K562 (cell line): Measurements from ENCODE around the gene COX7A2. TPM values are rescaled to one million over a fixed set of nuclear protein-coding genes. Genes with fewer than 3 reads are reported as not detected.

Experiments
- CHD2 ChIP-seq: IDR thresholded peaks from 2 replicates; pipeline ENCODE4 v1.6.1; 2011; ENCODE audit warnings: low read depth, low read length
- ELK1 ChIP-seq: sonication (generic); formaldehyde crosslinking; IDR thresholded peaks from 2 replicates; pipeline ENCODE4 v1.8.1; 2022; ENCODE audit warnings: missing genetic modification reagents
- EP400 ChIP-seq: fragments of 450-650 bp; IDR thresholded peaks from 2 replicates; pipeline ENCODE4 v1.6.1; 2017; ENCODE audit warnings: antibody characterized with exemption, mild to moderate bottlenecking, moderate library complexity
- FOXM1 ChIP-seq, 2 experiments: fragments of 450-650 bp in 1 of 2; sonication (generic) in 1 of 2; formaldehyde crosslinking in 1 of 2; IDR thresholded peaks; 2 replicates each; pipeline versions ENCODE4 v1.6.1 to v1.9.0; 2017 to 2022; ENCODE audit warnings: low read depth in 2 of 2, mild to moderate bottlenecking in 2 of 2, missing genetic modification reagents in 1 of 2, moderate library complexity in 1 of 2
- HDAC8 ChIP-seq: fragments of 450-650 bp; IDR thresholded peaks from 2 replicates; pipeline ENCODE4 v1.6.1; 2016; ENCODE audit warnings: mild to moderate bottlenecking, missing genetic modification characterization, moderate library complexity, missing compliant biosample characterization
- HMG20B ChIP-seq: fragments of 250-450 bp; sonication (Bioruptor Pico); IDR thresholded peaks from 2 replicates; pipeline ENCODE4 v1.5.0; 2021; ENCODE audit warnings: mild to moderate bottlenecking
- ID3 ChIP-seq, 2 experiments: fragments of 250-450 bp in 1 of 2; fragments of 450-650 bp in 1 of 2; sonication (Bioruptor Pico) in 1 of 2; IDR thresholded peaks; 2 replicates each; pipeline versions ENCODE4 v1.6.1 to v1.8.0; 2016 to 2021; ENCODE audit warnings: mild to moderate bottlenecking in 2 of 2, moderate library complexity in 2 of 2, missing compliant biosample characterization in 1 of 2, missing genetic modification characterization in 1 of 2
- JUN ChIP-seq, 2 experiments: sonication (generic) in 1 of 2; formaldehyde crosslinking in 1 of 2; IDR thresholded peaks; 2 replicates each; pipeline versions ENCODE4 v1.6.1 to v1.8.0; 2012 to 2022; ENCODE audit warnings: borderline replicate concordance in 2 of 2, mild to moderate bottlenecking in 2 of 2, improper control_type of control experiment in 1 of 2, low read depth in 1 of 2, low read length in 1 of 2, missing genetic modification reagents in 1 of 2
- MXD1 ChIP-seq: fragments of 250-450 bp; sonication (Bioruptor Pico); IDR thresholded peaks from 2 replicates; pipeline ENCODE4 v1.8.0; 2021; ENCODE audit warnings: borderline replicate concordance, mild to moderate bottlenecking, moderate library complexity; ENCODE audit not compliant: poor library complexity, severe bottlenecking
- NKRF ChIP-seq: fragments of 450-650 bp; IDR thresholded peaks from 2 replicates; pipeline ENCODE4 v1.6.1; 2016; ENCODE audit warnings: borderline replicate concordance
- POLR2H ChIP-seq: IDR thresholded peaks from 2 replicates; pipeline ENCODE4 v1.6.1; 2016; ENCODE audit warnings: missing genetic modification characterization, low read depth, mild to moderate bottlenecking, control low read depth, missing compliant biosample characterization, moderate library complexity
- SNIP1 ChIP-seq: fragments of 450-650 bp; IDR thresholded peaks from 2 replicates; pipeline ENCODE4 v1.7.1; 2017; ENCODE audit warnings: low read depth, mild to moderate bottlenecking
- SNRNP70 ChIP-seq: fragments of 200-400 bp; formaldehyde crosslinking; optimal IDR thresholded peaks from 2 replicates; pipeline ENCODE3; 2017; ENCODE audit warnings: low read depth, low read length
- THAP12 ChIP-seq: fragments of 250-450 bp; sonication (Bioruptor Pico); IDR thresholded peaks from 2 replicates; pipeline ENCODE4 v1.9.0; 2021; ENCODE audit warnings: mild to moderate bottlenecking, inconsistent platforms
- XRCC3 ChIP-seq: fragments of 450-650 bp; IDR thresholded peaks from 2 replicates; pipeline ENCODE4 v1.6.1; 2017; ENCODE audit warnings: mild to moderate bottlenecking, moderate library complexity
- ZFP91 ChIP-seq: sonication (generic); formaldehyde crosslinking; IDR thresholded peaks from 2 replicates; pipeline ENCODE4 v1.8.0; 2022; ENCODE audit warnings: mild to moderate bottlenecking, missing genetic modification reagents
- polyA plus RNA-seq, 8 experiments: library from polyadenylated mRNA; depleted of rRNA in 4 of 8; stranded (reverse) in 5 of 8; unstranded in 3 of 8; fragments of >200 nt; fragmentation: Nextera tagmentation in 2 of 8; fragmentation: Illumina TruSeq in 1 of 8; extraction: Ambion mirVana in 2 of 8; extraction: Trizol in 1 of 8; gene quantifications; 2 replicates each; pipeline versions ENCODE4 v1.2.1 to v1.2.3, GENCODE V29; 2011 to 2014; ENCODE audit warnings: inconsistent platforms in 1 of 8, missing spikeins in 1 of 8
- total RNA-seq, 7 experiments: library from RNA; depleted of rRNA in 6 of 7; stranded (reverse); fragments of >200 nt in 6 of 7; fragmentation: Illumina TruSeq in 2 of 7; extraction: Trizol in 2 of 7; gene quantifications; 2 replicates each; pipeline versions ENCODE4 v1.2.1 to v1.2.3, GENCODE V29; 2011 to 2021; ENCODE audit warnings: low replicate concordance in 1 of 7

COX7A2 gene
- total and polyA plus RNA-seq, 9 of the 15 experiments (the other 6 are each of a cell fraction or from before 2014, with no cell fraction given) = 234 to 2,216 (median 585) TPM

- TF ChIP-seq MXD1 (CRISPR knock-in tag) = no peak
- TF ChIP-seq SNRNP70 = no peak
- TF ChIP-seq XRCC3 = no peak
- TF ChIP-seq HMG20B = no peak
- TF ChIP-seq CHD2 = peak; percentile 46; the same call in 1 of the 2 replicates
- TF ChIP-seq FOXM1 (IDR thresholded peaks at IDR 0.05; ENCODE audit: low read depth) = peak; percentile 73
- TF ChIP-seq FOXM1 (CRISPR knock-in tag; IDR thresholded peaks at IDR 0.05; ENCODE audit: low read depth) = no peak
- TF ChIP-seq HDAC8 (tag) = 0 out of 2 replicates have a peak, but pooled peaks have one; percentile 27
- peak; percentile 95 for TF ChIP-seq THAP12 (CRISPR knock-in tag)
- TF ChIP-seq ELK1 (CRISPR knock-in tag) = no peak
- TF ChIP-seq NKRF = peak; percentile 72; the same call in 1 of the 2 replicates
- TF ChIP-seq SNIP1 = peak; percentile 98
- TF ChIP-seq JUN (IDR thresholded peaks at IDR 0.05; ENCODE audit: borderline replicate concordance, low read depth, low read length) = peak; percentile 27; the same call in 1 of the 2 replicates
- TF ChIP-seq JUN (CRISPR knock-in tag; IDR thresholded peaks at IDR 0.05; ENCODE audit: borderline replicate concordance) = 0 out of 2 replicates have a peak, but pooled peaks have one; percentile 63
- no peak for TF ChIP-seq ID3 (CRISPR knock-in tag; IDR thresholded peaks at IDR 0.05)
- peak; percentile 84; the same call in 1 of the 2 replicates for TF ChIP-seq ID3 (tag; IDR thresholded peaks at IDR 0.05)
- peak; percentile 93 for TF ChIP-seq POLR2H
- peak; percentile 90 for TF ChIP-seq EP400
- no peak for TF ChIP-seq ZFP91 (CRISPR knock-in tag)
Observed at GRCh38 chr6:75243333-75244062, at the start of gene COX7A2 (continued).
